ENCODE measurements around the gene SEPTIN7.

The SEPTIN7 gene

GRCh38 chr7:35839860-35840854 is 39.3 kb downstream of the SEPTIN7 start:
- no peak for DNase-seq

GRCh38 chr7:35846816-35847412 is 46.1 kb downstream of the SEPTIN7 start:
- no peak for DNase-seq

GRCh38 chr7:35848725-35849124 is 47.9 kb downstream of the SEPTIN7 start:
- peak; percentile 47 for DNase-seq

GRCh38 chr7:35849158-35849831 is 48.4 kb downstream of the SEPTIN7 start:
- peak; percentile 64 for DNase-seq

- no peak for DNase-seq
These were observed 49.1 kb downstream of the SEPTIN7 start for GRCh38 chr7:35849954-35850353.
